HCT116 (cell line): ENCODE data around the gene CDK11A. TPM values are rescaled to one million over a fixed set of nuclear protein-coding genes. Genes with fewer than 3 reads are reported as not detected.
A peak's percentile ranks its signal among the peaks of the same experiment; 100 is the strongest.
"Not testable (repeated sequence)": the region's sequence is repeated elsewhere in the genome, so short reads cannot be mapped to it uniquely, and the experiment has no call there.

Source experiments
- ATAC-seq: fragments of 200-7000 bp; cut with Tn5 transposase; 2 replicates; pipeline ENCODE4 v1.9.1; 2020; ENCODE audit warnings: mild to moderate bottlenecking, moderate library complexity
- BruUV-seq: library from RNA; stranded (reverse); fragments of 400-500 nt; replicated peaks from 2 replicates; lab custom pipeline; 2021; lab: Mats Ljungman, UMichigan
- CTCF ChIA-PET: fragments of 300-600 bp; sonication (Branson Sonifier 250); formaldehyde crosslinking; loops from one replicate; lab custom pipeline; 2021; ENCODE audit warnings: antibody characterized with exemption; lab: Charles Lee
- POLR2A ChIA-PET: fragments of 300-600, 350-600 bp; sonication (Branson Sonifier 250); formaldehyde crosslinking; loops from one replicate; lab custom pipeline; 2021; ENCODE audit warnings: antibody characterized with exemption; lab: Charles Lee
- RAD21 ChIA-PET, 2 experiments: fragments of 300-600 bp; sonication (Branson Sonifier 250); formaldehyde crosslinking; loops; one replicate each; lab custom pipeline; 2023; ENCODE audit warnings: low total read pairs in 2 of 2; ENCODE audit not compliant: uncharacterized antibody in 2 of 2, unreplicated experiment in 2 of 2, low non-redundant PET in 1 of 2; lab: Charles Lee
- DNase-seq: peaks from one replicate; pipeline ENCODE4 v3.0.0-alpha.2; 2010; ENCODE audit warnings: low read depth, low spot score
- H2AFZ ChIP-seq: fragments of 200-600 bp; shearing (Covaris generic), sonication (generic); 2 replicates; pipeline ENCODE4 v1.6.1; 2017; ENCODE audit warnings: low read depth, mixed run types, mixed read lengths, antibody characterized with exemption, low read length; ENCODE audit not compliant: poor library complexity, severe bottlenecking
- H3K27ac ChIP-seq: 2 replicates; pipeline ENCODE4 v1.5.1; 2012; ENCODE audit warnings: low read depth, low read length
- H3K27me3 ChIP-seq: fragments of 200-600 bp; sonication (generic); 2 replicates; pipeline ENCODE4 v1.6.1; 2016; ENCODE audit warnings: mixed run types, low read length, mixed read lengths; ENCODE audit not compliant: insufficient read depth
- H3K36me3 ChIP-seq, 2 experiments: fragments of 200-500 bp in 1 of 2; fragments of 200-600 bp in 1 of 2; sonication (Bioruptor generic) in 1 of 2; sonication (generic) in 1 of 2; 2 replicates each; pipeline versions ENCODE4 v1.5.1 to v1.6.1; 2014 to 2016; ENCODE audit warnings: low read length in 2 of 2, inconsistent platforms in 1 of 2, mixed read lengths in 1 of 2, mixed run types in 1 of 2; ENCODE audit not compliant: insufficient read depth in 2 of 2, control insufficient read depth in 1 of 2
- H3K4me1 ChIP-seq, 2 experiments: fragments of 200-600 bp in 1 of 2; sonication (generic) in 1 of 2; 2 replicates each; pipeline versions ENCODE4 v1.5.1 to v1.6.1; 2012 to 2017; ENCODE audit warnings: low read length in 2 of 2, inconsistent platforms in 1 of 2, mild to moderate bottlenecking in 1 of 2, mixed read lengths in 1 of 2, mixed run types in 1 of 2, moderate library complexity in 1 of 2; ENCODE audit not compliant: insufficient read depth in 2 of 2, control insufficient read depth in 1 of 2
- H3K4me2 ChIP-seq: fragments of 200-600 bp; sonication (generic); 2 replicates; pipeline ENCODE4 v1.6.1; 2017; ENCODE audit warnings: mixed run types, low read length, mixed read lengths
- H3K4me3 ChIP-seq, 2 experiments: fragments of 200-600 bp in 1 of 2; sonication (generic) in 1 of 2; replicated peaks in 1 of 2; 2 replicates each; pipeline ENCODE4 v1.5.1; 2011 to 2016; ENCODE audit warnings: low read length in 2 of 2, control low read depth in 1 of 2, low read depth in 1 of 2, mild to moderate bottlenecking in 1 of 2, mixed read lengths in 1 of 2, mixed run types in 1 of 2
- H3K79me2 ChIP-seq: fragments of 200-600 bp; sonication (generic); 2 replicates; pipeline ENCODE4 v1.6.1; 2017; ENCODE audit warnings: mild to moderate bottlenecking, mixed run types, low read length, moderate library complexity, mixed read lengths; ENCODE audit not compliant: insufficient read depth
- H3K9ac ChIP-seq: fragments of 200-600 bp; sonication (generic); 2 replicates; pipeline ENCODE4 v1.6.1; 2016; ENCODE audit warnings: low read length, mixed read lengths
- H3K9me2 ChIP-seq: fragments of 200-600 bp; sonication (generic), shearing (Covaris generic); 2 replicates; pipeline ENCODE4 v1.6.1; 2017; ENCODE audit warnings: mixed run types, mild to moderate bottlenecking, moderate library complexity; ENCODE audit not compliant: insufficient read depth
- H3K9me3 ChIP-seq, 2 experiments: fragments of 200-500 bp in 1 of 2; fragments of 200-600 bp in 1 of 2; sonication (Bioruptor generic) in 1 of 2; sonication (generic) in 1 of 2; 2 replicates each; pipeline ENCODE4 v1.6.1; 2014 to 2017; ENCODE audit warnings: low read length in 2 of 2, mixed read lengths in 2 of 2, inconsistent platforms in 1 of 2, low read depth in 1 of 2, mild to moderate bottlenecking in 1 of 2, mixed run types in 1 of 2, moderate library complexity in 1 of 2; ENCODE audit not compliant: control insufficient read depth in 1 of 2, insufficient read depth in 1 of 2
- H4K20me1 ChIP-seq: fragments of 200-600 bp; sonication (generic), shearing (Covaris generic); 2 replicates; pipeline ENCODE4 v1.6.1; 2017; ENCODE audit warnings: mixed run types, mild to moderate bottlenecking, moderate library complexity; ENCODE audit not compliant: insufficient read depth
- YY1 ChIP-seq: IDR thresholded peaks from 2 replicates; pipeline ENCODE4 v1.6.1; 2011; ENCODE audit warnings: low read length, low read depth, moderate library complexity, mild to moderate bottlenecking; ENCODE audit not compliant: insufficient replicate concordance; ENCODE audit errors: extremely low read depth
- intact Hi-C: fragments of 100-400 bp; cut with micrococcal nuclease; formaldehyde crosslinking; loops from 2 replicates; pipeline ENCODE4 v1.10.0; 2022
- total RNA-seq: library from RNA; stranded (reverse); gene quantifications from one replicate; pipeline ENCODE4 v1.2.1, GENCODE V29; 2021; ENCODE audit not compliant: unreplicated experiment
- TF ChIP-seq, protein P1 (sequence below): IDR thresholded peaks from 2 replicates; pipeline ENCODE4 v1.6.1; 2012

CDK11A gene
- total RNA-seq, 1 experiment from 2014 or later = 61.0 TPM

DNA sequence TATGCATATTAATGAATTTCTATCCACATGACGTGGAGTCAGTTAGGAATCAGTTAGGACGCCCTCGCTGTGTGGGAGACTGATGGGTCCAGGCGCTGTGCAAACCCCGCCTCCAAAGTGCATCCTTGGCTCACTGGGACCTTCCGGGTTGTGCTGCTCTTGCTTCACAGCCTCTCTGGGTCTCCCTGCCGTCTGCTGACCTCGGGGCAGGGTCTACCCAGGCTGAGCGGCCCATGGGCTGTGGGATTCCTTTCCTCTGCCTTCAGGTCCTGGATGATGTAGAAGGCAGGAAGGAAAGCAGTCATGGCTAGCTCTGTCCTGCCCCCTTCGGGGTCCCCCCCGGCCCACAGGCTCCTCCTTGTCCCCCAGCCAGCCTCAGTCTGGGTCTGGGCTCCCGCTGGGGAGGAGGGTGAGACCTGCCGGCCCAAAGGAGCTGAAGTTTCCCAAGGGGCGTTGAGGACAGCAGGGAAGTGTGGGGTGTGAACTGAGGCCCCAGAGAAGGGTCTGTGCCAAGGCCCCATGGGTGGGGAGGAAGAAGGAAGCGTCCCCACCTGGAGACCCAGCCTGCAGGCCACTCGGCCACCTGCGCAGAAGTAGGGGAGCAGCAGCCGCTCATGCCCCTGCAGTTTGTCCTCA, 24.6 kb upstream of the CDK11A start:
- DNase-seq (no peak), ATAC-seq (no peak)
- intact Hi-C loops = no loop called here
- BruUV-seq = no TSS peak
- H3K9me2 ChIP-seq = no peaks in the 10 kb centered on the region
- ChIA-PET RAD21 (no interaction called here), POLR2A (no interaction called here), CTCF (no interaction called here)
- peaks cover 0 to 6% of the 10 kb centered on the region in 2 experiments; a peak in 2 of 4 replicates for H3K36me3 ChIP-seq
- no peak overlapping the region for H3K4me2 ChIP-seq
- no peaks in the 10 kb centered on the region for H3K4me1 ChIP-seq
- no peak overlapping the region for H3K4me3 ChIP-seq
- H3K9ac ChIP-seq = no peak overlapping the region
- H2AFZ ChIP-seq = no peak overlapping the region
- TF ChIP-seq, protein P1, sequence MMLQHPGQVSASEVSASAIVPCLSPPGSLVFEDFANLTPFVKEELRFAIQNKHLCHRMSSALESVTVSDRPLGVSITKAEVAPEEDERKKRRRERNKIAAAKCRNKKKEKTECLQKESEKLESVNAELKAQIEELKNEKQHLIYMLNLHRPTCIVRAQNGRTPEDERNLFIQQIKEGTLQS = no peak
- no peak for TF ChIP-seq YY1
- no peaks in the 10 kb centered on the region for H3K9me3 ChIP-seq
- H3K27me3 ChIP-seq = no peaks in the 10 kb centered on the region
- no peaks in the 10 kb centered on the region for H4K20me1 ChIP-seq
- H3K27ac ChIP-seq = no peak overlapping the region
- no peaks in the 10 kb centered on the region for H3K79me2 ChIP-seq

DNA sequence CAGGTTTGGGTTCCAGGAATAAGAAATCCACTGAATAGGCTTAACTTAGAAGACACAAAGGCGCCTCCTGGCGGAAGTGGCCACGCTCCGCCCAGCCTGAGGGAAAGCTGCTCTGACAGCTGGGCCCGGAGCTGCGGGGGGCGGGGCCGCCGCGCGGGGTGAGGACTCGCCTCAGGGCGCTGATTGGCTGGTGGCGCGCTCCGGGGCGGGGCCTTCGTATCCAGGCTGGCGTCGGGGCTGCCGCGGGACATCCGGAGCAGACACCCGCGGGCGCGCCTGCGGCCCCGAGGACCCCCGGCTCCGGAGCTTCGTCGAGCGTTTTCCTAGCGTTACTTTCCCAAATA, 22.4 kb upstream of the CDK11A start:
- DNase-seq, H3K27me3 ChIP-seq, H4K20me1 ChIP-seq, H3K9me2 ChIP-seq, RAD21 ChIA-PET, H3K4me1 ChIP-seq, H3K79me2 ChIP-seq, BruUV-seq, H3K36me3 ChIP-seq, H3K9ac ChIP-seq, CTCF ChIA-PET, H3K9me3 ChIP-seq, H2AFZ ChIP-seq, intact Hi-C loops: not testable (repeated sequence)
- 0 out of 4 replicates have a peak overlapping the region, but pooled peaks of 1 of the 2 experiments have one; percentile 40 for H3K4me3 ChIP-seq
- peak; percentile 86 for ATAC-seq
- peak overlapping the region; percentile 35; the same call in 1 of the 2 replicates for H3K4me2 ChIP-seq
- POLR2A ChIA-PET = interaction anchor here (0.7 kb wide), 1 partner anchor 118 kb away, joined by 3 read pairs; no protein-coding TSS in a partner anchor
- H3K27ac ChIP-seq = peak overlapping the region; percentile 84
